Measurements from ENCODE around the gene GNPTG.

DNA sequence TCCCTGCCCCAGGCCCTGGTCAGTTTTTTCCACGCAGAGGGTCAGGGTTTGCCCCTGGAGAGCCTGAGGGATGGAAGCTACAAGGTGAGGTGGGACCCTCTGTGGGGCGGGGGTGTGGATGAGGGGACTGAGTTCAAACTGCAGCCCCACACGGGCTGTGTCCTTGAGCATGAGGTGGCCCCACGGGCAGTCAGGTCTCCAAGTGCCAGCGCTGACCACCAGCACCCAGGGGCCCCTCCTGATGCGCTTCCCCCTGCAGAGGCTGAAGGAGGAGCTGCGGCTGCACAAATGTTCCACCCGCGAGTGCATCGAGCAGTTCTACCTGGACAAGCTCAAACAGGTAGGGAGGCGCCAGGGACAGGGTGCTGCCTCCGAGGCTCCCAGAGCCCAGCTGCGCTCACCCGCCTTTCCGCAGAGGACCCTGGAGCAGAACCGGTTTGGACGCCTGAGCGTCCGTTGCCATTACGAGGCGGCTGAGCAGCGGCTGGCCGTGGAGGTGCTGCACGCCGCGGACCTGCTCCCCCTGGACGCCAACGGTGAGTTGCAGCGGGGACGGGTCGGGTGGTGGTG, 4.4 kb upstream of the GNPTG start:
- TF ChIP-seq, protein P1, sequence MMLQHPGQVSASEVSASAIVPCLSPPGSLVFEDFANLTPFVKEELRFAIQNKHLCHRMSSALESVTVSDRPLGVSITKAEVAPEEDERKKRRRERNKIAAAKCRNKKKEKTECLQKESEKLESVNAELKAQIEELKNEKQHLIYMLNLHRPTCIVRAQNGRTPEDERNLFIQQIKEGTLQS (IDR thresholded peaks at IDR 0.05; ENCODE audit: insufficient read depth, low read depth, low read length), result no peak
- TF ChIP-seq, protein P2, sequence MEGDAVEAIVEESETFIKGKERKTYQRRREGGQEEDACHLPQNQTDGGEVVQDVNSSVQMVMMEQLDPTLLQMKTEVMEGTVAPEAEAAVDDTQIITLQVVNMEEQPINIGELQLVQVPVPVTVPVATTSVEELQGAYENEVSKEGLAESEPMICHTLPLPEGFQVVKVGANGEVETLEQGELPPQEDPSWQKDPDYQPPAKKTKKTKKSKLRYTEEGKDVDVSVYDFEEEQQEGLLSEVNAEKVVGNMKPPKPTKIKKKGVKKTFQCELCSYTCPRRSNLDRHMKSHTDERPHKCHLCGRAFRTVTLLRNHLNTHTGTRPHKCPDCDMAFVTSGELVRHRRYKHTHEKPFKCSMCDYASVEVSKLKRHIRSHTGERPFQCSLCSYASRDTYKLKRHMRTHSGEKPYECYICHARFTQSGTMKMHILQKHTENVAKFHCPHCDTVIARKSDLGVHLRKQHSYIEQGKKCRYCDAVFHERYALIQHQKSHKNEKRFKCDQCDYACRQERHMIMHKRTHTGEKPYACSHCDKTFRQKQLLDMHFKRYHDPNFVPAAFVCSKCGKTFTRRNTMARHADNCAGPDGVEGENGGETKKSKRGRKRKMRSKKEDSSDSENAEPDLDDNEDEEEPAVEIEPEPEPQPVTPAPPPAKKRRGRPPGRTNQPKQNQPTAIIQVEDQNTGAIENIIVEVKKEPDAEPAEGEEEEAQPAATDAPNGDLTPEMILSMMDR (IDR thresholded peaks at IDR 0.05; ENCODE audit: control extremely low read depth in 1 of 3, insufficient read depth in 1 of 3, low read depth in 1 of 3, low read length in 3 of 3), result no peak
- TF ChIP-seq POLR2A (IDR thresholded peaks at IDR 0.05; ENCODE audit: control extremely low read depth in 1 of 2, low read depth in 2 of 2, low read length in 2 of 2) (no peak), EZH2 (IDR thresholded peaks at IDR 0.05; ENCODE audit: low read depth, low read length, severe bottlenecking) (no peak)
